GM18499 (cell line): Measurements from ENCODE around the gene MYO5B.

Experiments used
- ATAC-seq: cut with Tn5 transposase; IDR thresholded peaks from one replicate; pipeline ENCODE4 v1.9.1; 2021; ENCODE audit warnings: moderate number of reproducible peaks; ENCODE audit not compliant: insufficient read depth, unreplicated experiment

MYO5B gene

GRCh38 chr18:49934457-49934856 is 260.5 kb downstream of the MYO5B start:
- no peak for ATAC-seq

GRCh38 chr18:49933530-49934128 is 261.3 kb downstream of the MYO5B start:
- ATAC-seq, result no peak

GRCh38 chr18:49931760-49932159 is 263.2 kb downstream of the MYO5B start:
- ATAC-seq, result no peak

- ATAC-seq, result no peak
Observed at GRCh38 chr18:49931179-49931578, 263.8 kb downstream of the MYO5B start.

- ATAC-seq, result no peak
Observed at GRCh38 chr18:49926106-49926745, 268.7 kb downstream of the MYO5B start.

- no peak for ATAC-seq
Observed at GRCh38 chr18:49924293-49924983, 270.5 kb downstream of the MYO5B start.

- no peak for ATAC-seq
Observed at GRCh38 chr18:49922228-49922627, 272.7 kb downstream of the MYO5B start.

- no peak for ATAC-seq
Observed at GRCh38 chr18:49921318-49921985, 273.5 kb downstream of the MYO5B start.

- ATAC-seq, result no peak
Observed at GRCh38 chr18:49920731-49921130, 274.2 kb downstream of the MYO5B start.

- ATAC-seq, result no peak
Observed at GRCh38 chr18:49917742-49918141, 277.2 kb downstream of the MYO5B start.

GRCh38 chr18:49915352-49915751 is 279.6 kb downstream of the MYO5B start:
- no peak for ATAC-seq

GRCh38 chr18:49913221-49913620 is 281.7 kb downstream of the MYO5B start:
- ATAC-seq, result no peak

- no peak for ATAC-seq
Observed at GRCh38 chr18:49911427-49911826, 283.5 kb downstream of the MYO5B start.

GRCh38 chr18:49910986-49911385 is 284.0 kb downstream of the MYO5B start:
- ATAC-seq, result no peak

GRCh38 chr18:49910019-49910418 is 284.9 kb downstream of the MYO5B start:
- no peak for ATAC-seq

- ATAC-seq, result no peak
Observed at GRCh38 chr18:49907346-49907929, 287.5 kb downstream of the MYO5B start.

- ATAC-seq, result no peak
Observed at GRCh38 chr18:49905771-49906170, 289.2 kb downstream of the MYO5B start.

- ATAC-seq, result no peak
Observed at GRCh38 chr18:49904871-49905555, 289.9 kb downstream of the MYO5B start.

- ATAC-seq, result no peak
Observed at GRCh38 chr18:49901862-49902340, 293.0 kb downstream of the MYO5B start.
